Trophoblast cell (in vitro differentiated cells and primary cell): ENCODE results near the gene FYN.

Source experiments
- DNase-seq, 2 donors: peaks; one replicate each; pipeline ENCODE4 v3.0.0-alpha.2; 2016
- H2AFZ ChIP-seq: 2 replicates; pipeline ENCODE4 v1.6.1; 2013; ENCODE audit warnings: low read length, moderate library complexity, mild to moderate bottlenecking; ENCODE audit not compliant: insufficient read depth, poor library complexity
- H2AK5ac ChIP-seq: 2 replicates; pipeline ENCODE4 v1.6.1; 2013; ENCODE audit warnings: mild to moderate bottlenecking, low read length
- H2BK120ac ChIP-seq: 2 replicates; pipeline ENCODE4 v1.6.1; 2013; ENCODE audit warnings: low read length, mild to moderate bottlenecking, moderate library complexity; ENCODE audit not compliant: insufficient read depth, poor library complexity
- H2BK12ac ChIP-seq: 2 replicates; pipeline ENCODE4 v1.6.1; 2013; ENCODE audit warnings: mild to moderate bottlenecking, low read length, moderate library complexity
- H2BK5ac ChIP-seq: 2 replicates; pipeline ENCODE4 v1.6.1; 2013; ENCODE audit warnings: low read length, low read depth, moderate library complexity, mild to moderate bottlenecking; ENCODE audit not compliant: poor library complexity
- H3K14ac ChIP-seq: 2 replicates; pipeline ENCODE4 v1.6.1; 2013; ENCODE audit warnings: mild to moderate bottlenecking, low read length
- H3K18ac ChIP-seq: 2 replicates; pipeline ENCODE4 v1.6.1; 2013; ENCODE audit warnings: mild to moderate bottlenecking, low read length
- H3K23ac ChIP-seq: 2 replicates; pipeline ENCODE4 v1.6.1; 2013; ENCODE audit warnings: low read length
- H3K27ac ChIP-seq: 2 replicates; pipeline ENCODE4 v1.5.1; 2013; ENCODE audit warnings: low read depth, mild to moderate bottlenecking, inconsistent platforms, low read length, moderate library complexity
- H3K27me3 ChIP-seq: 2 replicates; pipeline ENCODE4 v1.6.1; 2013; ENCODE audit warnings: inconsistent platforms, mild to moderate bottlenecking, low read length, moderate library complexity; ENCODE audit not compliant: insufficient read depth
- H3K36me3 ChIP-seq, 2 experiments: 1 replicate in 1 of 2; 2 replicates in 1 of 2; pipeline ENCODE4 v1.6.1; 2013; ENCODE audit warnings: low read length in 2 of 2, mild to moderate bottlenecking in 2 of 2, moderate library complexity in 1 of 2; ENCODE audit not compliant: insufficient read depth in 2 of 2, control insufficient read depth in 1 of 2
- H3K4ac ChIP-seq: 2 replicates; pipeline ENCODE4 v1.6.1; 2013; ENCODE audit warnings: low read depth, mild to moderate bottlenecking, low read length, moderate library complexity
- H3K4me1 ChIP-seq, 2 experiments: 1 replicate in 1 of 2; 2 replicates in 1 of 2; pipeline ENCODE4 v1.6.1; 2013; ENCODE audit warnings: low read length in 2 of 2, mild to moderate bottlenecking in 2 of 2, moderate library complexity in 1 of 2; ENCODE audit not compliant: insufficient read depth in 2 of 2, control insufficient read depth in 1 of 2
- H3K4me2 ChIP-seq: 2 replicates; pipeline ENCODE4 v1.6.1; 2013; ENCODE audit warnings: inconsistent platforms, mild to moderate bottlenecking, low read length, moderate library complexity
- H3K4me3 ChIP-seq: 2 replicates; pipeline ENCODE4 v1.5.1; 2013; ENCODE audit warnings: mild to moderate bottlenecking, low read depth, low read length, inconsistent platforms
- H3K79me1 ChIP-seq: one replicate; pipeline ENCODE4 v1.6.1; 2013; ENCODE audit warnings: low read length
- H3K79me2 ChIP-seq: 2 replicates; pipeline ENCODE4 v1.6.1; 2013; ENCODE audit warnings: low read length, mild to moderate bottlenecking; ENCODE audit not compliant: control insufficient read depth, insufficient read depth, poor library complexity
- H3K9ac ChIP-seq: 2 replicates; pipeline ENCODE4 v1.6.1; 2013; ENCODE audit warnings: mild to moderate bottlenecking, low read length
- H3K9me3 ChIP-seq: 2 replicates; pipeline ENCODE4 v1.6.1; 2013; ENCODE audit warnings: low read depth, mild to moderate bottlenecking, control low read depth, inconsistent platforms, low read length; ENCODE audit not compliant: insufficient read depth
- H4K12ac ChIP-seq: 2 replicates; pipeline ENCODE4 v1.6.1; 2013; ENCODE audit warnings: low read depth, mild to moderate bottlenecking, low read length, moderate library complexity
- H4K8ac ChIP-seq: 2 replicates; pipeline ENCODE4 v1.6.1; 2013; ENCODE audit warnings: low read depth, mild to moderate bottlenecking, low read length, moderate library complexity
- H4K91ac ChIP-seq: one replicate; pipeline ENCODE4 v1.6.1; 2013; ENCODE audit warnings: low read depth, mild to moderate bottlenecking, low read length, moderate library complexity
- WGBS: extraction: QIAGEN DNeasy Blood & Tissue Kit; methylation state at CpG from one replicate; pipeline ENCODE4 v1.1.7; 2013; ENCODE audit warnings: missing lambda C conversion rate; ENCODE audit not compliant: insufficient read length, insufficient coverage; ENCODE audit errors: extremely low coverage; 5-methylcytosine and 5-hydroxymethylcytosine counted together

FYN gene

DNA sequence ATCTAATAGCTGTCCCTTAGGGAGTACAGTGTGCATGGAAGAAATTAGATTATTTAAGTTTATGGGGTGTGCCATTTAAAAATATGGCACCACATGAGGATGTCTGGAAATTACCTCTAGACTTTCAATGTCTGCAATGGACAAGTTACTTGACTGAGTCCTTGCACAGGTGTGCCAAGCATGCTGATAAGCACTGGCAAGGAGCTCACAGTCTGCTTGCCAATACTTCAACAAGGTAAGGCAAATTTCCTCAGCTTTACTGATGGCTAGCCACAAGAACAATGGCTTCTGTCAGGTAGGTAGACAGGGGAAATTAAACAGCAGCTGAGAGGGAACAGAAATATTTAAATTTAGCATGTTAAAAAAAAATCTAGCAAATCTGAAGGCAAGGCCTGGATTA is 176.4 kb downstream of the FYN start:
- Histone ChIP-seq H3K9me3 (no peaks in the 10 kb centered on the region), H2BK120ac (no peak overlapping the region), H3K9ac (no peak overlapping the region), H3K18ac (no peak overlapping the region), H3K4ac (no peak overlapping the region), H2BK12ac (no peak overlapping the region), H3K4me1 (no peaks in the 10 kb centered on the region), H4K91ac (no peak overlapping the region), H2BK5ac (no peak overlapping the region), H2AFZ (no peak overlapping the region), H3K36me3 (peaks cover 10 to 16% of the 10 kb centered on the region in 2 experiments), H4K12ac (no peak overlapping the region), H3K27me3 (no peaks in the 10 kb centered on the region), H3K4me2 (no peak overlapping the region), H4K8ac (no peak overlapping the region), H2AK5ac (no peak overlapping the region), H3K27ac (no peak overlapping the region), H3K79me1 (no peaks in the 10 kb centered on the region), H3K23ac (no peak overlapping the region), H3K79me2 (no peaks in the 10 kb centered on the region), H3K4me3 (no peak overlapping the region), H3K14ac (no peak overlapping the region)
- DNase-seq, result no peak

DNA sequence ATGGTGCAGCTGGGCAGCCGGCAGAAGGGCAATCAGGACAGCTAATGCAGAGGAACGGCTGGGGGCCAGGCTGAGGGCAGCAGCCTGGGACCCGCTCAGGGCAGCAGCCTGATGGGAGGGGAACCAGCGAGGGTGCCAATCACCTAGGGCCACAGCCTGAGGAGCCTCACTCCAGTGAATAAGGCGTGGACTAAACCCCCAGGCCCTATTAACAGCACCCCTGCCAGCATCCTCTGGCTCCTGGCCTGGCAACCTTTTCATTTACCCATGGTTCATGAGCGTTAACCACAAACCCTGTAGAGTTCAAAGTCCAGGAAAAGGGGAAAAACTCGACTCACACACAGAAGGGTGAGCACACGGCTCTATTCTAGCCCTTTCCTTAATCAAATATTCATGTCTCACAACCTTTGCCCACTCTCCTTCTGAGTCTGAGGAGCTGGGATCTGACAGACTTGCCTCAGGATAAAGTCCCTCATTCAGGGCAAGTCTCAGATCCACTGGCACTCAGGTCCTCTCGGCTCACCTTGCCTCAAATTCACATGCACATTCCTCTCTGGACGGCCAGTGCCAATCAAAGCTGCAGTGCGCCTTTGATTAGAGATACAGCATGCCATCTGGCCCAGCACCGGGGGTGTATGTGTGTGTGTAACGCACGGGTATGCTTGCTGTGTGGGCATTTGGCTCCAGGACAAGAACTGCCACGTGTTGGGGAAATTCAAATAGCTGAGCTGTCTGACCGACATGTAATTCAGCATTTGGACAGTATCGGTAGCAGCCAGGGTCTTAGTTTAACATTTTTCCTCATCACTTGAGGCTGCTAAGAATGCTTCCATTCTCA is 180.7 kb downstream of the FYN start:
- Histone ChIP-seq H4K12ac (no peak overlapping the region), H3K4me2 (no peak overlapping the region), H2BK5ac (no peak overlapping the region), H2AFZ (no peak overlapping the region), H3K36me3 (peaks cover 16 to 23% of the 10 kb centered on the region in 2 experiments), H3K18ac (no peak overlapping the region), H3K9ac (no peak overlapping the region), H3K4me1 (peaks cover 0 to 3% of the 10 kb centered on the region in 2 experiments), H3K23ac (no peak overlapping the region), H2BK120ac (no peak overlapping the region), H3K79me1 (no peaks in the 10 kb centered on the region), H4K91ac (no peak overlapping the region), H3K79me2 (no peaks in the 10 kb centered on the region), H3K14ac (no peak overlapping the region), H3K4ac (no peak overlapping the region), H2AK5ac (no peak overlapping the region), H4K8ac (no peak overlapping the region), H3K9me3 (no peaks in the 10 kb centered on the region), H2BK12ac (no peak overlapping the region), H3K27ac (no peak overlapping the region), H3K4me3 (no peak overlapping the region), H3K27me3 (no peaks in the 10 kb centered on the region)
- WGBS, result no CpG with 5 or more reads among the region's 17 CpGs
- no peak for DNase-seq

DNA sequence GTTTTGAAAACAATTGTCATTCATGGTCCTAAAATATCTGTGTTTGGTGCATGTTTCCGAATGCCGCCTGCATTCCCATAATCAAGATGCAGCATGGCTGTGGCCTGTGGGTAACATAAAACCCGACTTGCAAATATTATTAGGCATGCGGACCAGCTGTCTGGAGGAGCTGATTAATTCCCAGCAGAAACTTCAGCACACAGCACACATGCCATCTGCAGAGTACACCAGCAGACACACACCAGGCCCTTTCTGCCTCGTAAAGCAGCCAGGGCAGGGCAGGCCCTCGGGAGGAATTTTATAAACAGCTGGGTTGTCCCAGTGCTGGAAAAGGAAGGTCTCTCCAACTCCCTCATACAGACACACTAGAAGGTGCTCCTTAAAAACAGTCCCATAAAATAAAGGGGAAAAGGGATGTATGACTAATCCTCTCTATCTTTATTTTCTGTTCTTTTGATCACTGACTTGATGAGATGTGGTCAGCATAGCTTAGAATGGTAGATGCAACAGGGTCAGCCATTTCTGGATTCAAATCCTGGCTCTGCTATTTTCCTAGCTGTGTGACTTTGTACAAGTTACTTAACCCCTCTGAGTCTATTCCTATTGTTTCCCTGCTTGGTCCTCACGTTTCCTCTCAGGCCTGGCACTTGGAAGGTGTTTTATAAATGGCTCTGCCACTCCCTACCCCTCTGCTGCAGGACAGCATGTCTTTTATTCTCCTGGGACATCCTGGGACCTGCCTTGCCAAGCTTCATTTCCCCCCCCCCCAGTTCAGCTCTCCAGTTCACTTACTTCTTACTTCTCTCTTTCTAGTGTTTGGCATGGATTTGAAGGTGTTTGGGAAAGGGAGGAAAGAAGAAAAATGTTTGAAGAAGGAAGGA is 181.7 kb downstream of the FYN start:
- Histone ChIP-seq H3K4me2 (no peak overlapping the region), H3K9me3 (no peaks in the 10 kb centered on the region), H4K8ac (no peak overlapping the region), H4K12ac (no peak overlapping the region), H3K4ac (no peak overlapping the region), H3K9ac (no peak overlapping the region), H3K18ac (no peak overlapping the region), H3K36me3 (peaks cover 16 to 23% of the 10 kb centered on the region in 2 experiments), H3K23ac (no peak overlapping the region), H2BK5ac (no peak overlapping the region), H4K91ac (no peak overlapping the region), H2AFZ (no peak overlapping the region), H2BK120ac (no peak overlapping the region), H3K14ac (no peak overlapping the region), H3K79me1 (no peaks in the 10 kb centered on the region), H2AK5ac (no peak overlapping the region), H3K79me2 (no peaks in the 10 kb centered on the region), H2BK12ac (no peak overlapping the region), H3K27ac (no peak overlapping the region), H3K27me3 (no peaks in the 10 kb centered on the region), H3K4me1 (peaks cover 0 to 3% of the 10 kb centered on the region in 2 experiments), H3K4me3 (no peak overlapping the region)
- no peak for DNase-seq
- no CpG with 5 or more reads among the region's 7 CpGs for WGBS

DNA sequence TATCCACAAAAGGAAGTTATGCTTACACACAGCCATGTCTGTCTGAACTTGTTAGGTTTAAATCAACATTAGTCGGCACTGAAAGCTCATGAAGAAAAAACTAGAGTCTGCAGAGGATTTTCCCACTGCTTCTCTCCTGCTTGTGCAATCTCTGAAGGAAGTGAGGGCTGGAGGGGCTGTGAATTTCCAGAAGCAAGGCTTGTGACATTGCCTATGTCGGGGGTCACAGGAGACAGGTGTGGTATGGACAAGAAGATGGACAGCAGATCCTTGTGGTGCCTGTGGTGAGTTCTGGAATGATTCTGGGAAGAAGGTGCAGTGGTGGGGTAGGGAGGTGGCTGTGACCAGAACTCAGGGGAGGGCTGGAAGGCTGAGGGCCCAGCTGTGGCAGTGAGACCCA is 183.3 kb downstream of the FYN start:
- no peak overlapping the region for H4K8ac ChIP-seq
- H3K4me3 ChIP-seq, result no peak overlapping the region
- no peak overlapping the region for H2AFZ ChIP-seq
- no peak overlapping the region for H3K4ac ChIP-seq
- H3K4me2 ChIP-seq, result no peak overlapping the region
- H2BK5ac ChIP-seq, result no peak overlapping the region
- H3K36me3 ChIP-seq, result peaks cover 22 to 23% of the 10 kb centered on the region in 2 experiments
- H3K27ac ChIP-seq, result no peak overlapping the region
- no peak overlapping the region for H3K14ac ChIP-seq
- no peak overlapping the region for H2AK5ac ChIP-seq
- H3K4me1 ChIP-seq, result peaks cover 0 to 3% of the 10 kb centered on the region in 2 experiments
- H3K18ac ChIP-seq, result no peak overlapping the region
- H2BK12ac ChIP-seq, result no peak overlapping the region
- H3K79me2 ChIP-seq, result no peaks in the 10 kb centered on the region
- H4K12ac ChIP-seq, result no peak overlapping the region
- H3K9ac ChIP-seq, result no peak overlapping the region
- H3K27me3 ChIP-seq, result no peaks in the 10 kb centered on the region
- no peaks in the 10 kb centered on the region for H3K9me3 ChIP-seq
- WGBS, result no CpG with 5 or more reads among the region's 2 CpGs
- DNase-seq, result no peak
- H2BK120ac ChIP-seq, result no peak overlapping the region
- no peak overlapping the region for H3K23ac ChIP-seq
- H4K91ac ChIP-seq, result no peak overlapping the region
- no peaks in the 10 kb centered on the region for H3K79me1 ChIP-seq
